LNCaP clone FGC (cell line): ENCODE measurements around the gene SEMG2.

ENCODE experiments used
- DNase-seq: peaks from one replicate; pipeline ENCODE4 v3.0.0-alpha.2; 2011; ENCODE audit warnings: low read depth
- H3K4me3 ChIP-seq: 2 replicates; pipeline ENCODE4 v1.5.1; 2011; ENCODE audit warnings: mild to moderate bottlenecking, low read depth, low read length, control low read depth
- CTCF ChIP-seq: IDR thresholded peaks from 2 replicates; pipeline ENCODE4 v1.5.1; 2012; ENCODE audit warnings: mild to moderate bottlenecking; ENCODE audit not compliant: control insufficient read depth, insufficient read depth; ENCODE audit errors: extremely low read depth

SEMG2 gene

DNA sequence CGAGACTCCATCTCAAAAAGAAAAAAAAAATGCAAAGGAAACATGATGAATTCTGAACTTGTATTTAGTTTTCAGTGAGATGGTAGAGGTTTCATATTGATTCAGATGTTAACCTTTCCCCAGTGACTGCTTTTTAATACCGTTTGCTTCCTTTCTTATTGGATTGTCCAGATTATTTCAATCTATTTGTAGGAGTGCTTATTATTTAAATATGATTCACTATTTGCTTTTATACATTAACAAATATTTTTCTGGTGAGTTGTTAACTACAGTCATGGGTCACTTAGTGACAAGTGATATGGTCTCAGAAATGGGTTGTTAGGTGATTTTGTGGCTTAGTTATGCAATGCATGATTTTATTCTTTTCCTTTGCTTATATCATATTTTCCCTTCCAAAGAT is 38.1 kb upstream of the SEMG2 start:
- TF ChIP-seq CTCF, result no peak
- H3K4me3 ChIP-seq, result no peak overlapping the region
- DNase-seq, result no peak

- no peak for DNase-seq
- no peak overlapping the region for H3K4me3 ChIP-seq
- no peak for TF ChIP-seq CTCF
These were observed 33.5 kb upstream of the SEMG2 start for GRCh38 chr20:45187693-45188092.

DNA sequence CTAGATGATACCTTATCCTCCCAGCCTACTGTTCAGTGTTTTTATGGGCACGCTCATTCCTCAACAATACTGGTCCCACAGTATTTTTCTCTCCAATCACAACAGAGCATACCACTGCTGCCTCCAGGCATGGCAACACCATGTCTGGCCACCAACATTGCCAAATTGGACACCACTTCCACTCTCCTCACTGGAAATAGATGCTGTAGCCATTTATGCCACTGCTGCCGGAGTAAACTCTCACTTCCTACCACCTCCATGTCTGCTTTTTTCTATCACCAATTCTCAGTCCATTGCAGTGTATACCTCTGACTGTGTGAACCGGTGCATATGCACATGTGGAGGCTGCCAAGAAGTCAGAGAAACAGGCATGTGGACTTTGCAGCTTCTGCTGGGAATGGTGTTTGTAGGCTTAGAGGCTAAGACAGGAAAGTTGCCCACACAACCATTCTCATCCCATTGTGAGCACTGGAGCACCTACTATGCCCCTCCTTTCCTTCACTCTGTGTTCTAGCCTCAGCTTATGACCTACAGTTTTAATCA is 32.0 kb upstream of the SEMG2 start:
- TF ChIP-seq CTCF, result no peak

DNA sequence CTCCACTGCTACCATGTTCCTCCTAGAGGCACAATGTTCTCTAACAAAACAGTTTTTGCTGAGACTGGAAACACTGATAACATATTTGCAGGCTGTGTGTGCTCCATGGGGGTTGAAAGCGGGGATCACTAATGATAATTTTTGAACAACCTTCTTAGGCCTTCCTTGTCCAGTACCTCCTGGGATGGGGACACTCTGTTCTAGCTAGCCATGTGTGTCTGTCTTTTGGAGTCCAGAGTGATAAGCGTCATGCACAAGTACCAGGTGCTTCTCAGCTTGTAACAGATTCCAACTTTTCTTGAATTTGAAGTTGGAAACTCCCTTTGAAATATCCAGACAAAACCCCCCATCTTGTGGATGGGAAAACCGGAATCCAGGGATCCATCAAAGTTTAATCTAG is 31.3 kb upstream of the SEMG2 start:
- TF ChIP-seq CTCF, result no peak
- no peak for DNase-seq
- no peak overlapping the region for H3K4me3 ChIP-seq

More for the DNA sequence above, 32.0 kb upstream of the SEMG2 start:
- H3K4me3 ChIP-seq, result no peak overlapping the region
- no peak for DNase-seq

- TF ChIP-seq CTCF, result no peak
- no peak overlapping the region for H3K4me3 ChIP-seq
- no peak for DNase-seq
These were observed 29.2 kb upstream of the SEMG2 start for GRCh38 chr20:45191926-45192325.

DNA sequence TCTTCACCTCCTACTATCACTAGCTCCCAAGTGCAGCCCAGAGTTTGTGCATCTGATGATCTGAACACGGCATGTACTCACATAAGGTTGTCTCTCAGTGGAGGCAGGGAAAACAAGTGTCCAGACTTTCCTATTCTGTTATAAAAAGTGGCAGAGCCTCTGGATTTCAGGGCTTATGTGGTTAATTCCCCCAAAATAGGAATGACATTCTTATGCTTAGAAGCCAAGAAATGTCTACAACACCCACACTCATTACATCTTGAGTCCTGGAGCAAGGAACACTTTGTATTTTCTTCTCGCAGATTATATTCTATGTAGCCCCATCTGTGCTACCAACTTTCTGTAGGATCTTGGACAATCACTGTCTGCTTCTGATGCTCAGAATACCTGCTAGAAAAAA is 27.8 kb upstream of the SEMG2 start:
- H3K4me3 ChIP-seq, result no peak overlapping the region
- TF ChIP-seq CTCF, result no peak
- no peak for DNase-seq

DNA sequence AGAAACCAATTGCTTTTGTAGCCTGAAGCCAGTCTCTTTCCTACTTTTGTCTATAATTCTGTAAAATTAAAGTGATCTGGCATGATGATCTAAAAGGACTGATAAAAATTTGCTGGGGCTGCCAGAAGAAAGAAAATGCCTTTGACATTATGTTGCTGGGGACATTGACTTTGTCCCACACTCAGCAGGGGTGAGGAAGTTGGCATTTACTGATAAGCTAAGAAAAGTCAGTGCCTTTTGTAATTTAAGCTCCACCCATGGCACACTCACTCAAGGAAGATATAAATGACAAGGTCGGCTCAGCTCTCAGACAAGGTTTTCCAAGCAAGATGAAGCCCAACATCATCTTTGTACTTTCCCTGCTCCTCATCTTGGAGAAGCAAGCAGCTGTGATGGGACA is 14.4 kb upstream of the SEMG2 start, which contains the start of gene SEMG1:
Gene SEMG1, plus strand, starts transcription at position 309 of the 400 bp plus-strand sequence. Its CDS starts 21 bp downstream, at position 330.
- TF ChIP-seq CTCF, result no peak
- no peak for DNase-seq
- H3K4me3 ChIP-seq, result no peak within 1 kb of the TSS
